GM23338 (cell line): Measurements from ENCODE around the gene C6orf15. TPM values are rescaled to one million over a fixed set of nuclear protein-coding genes. Genes with fewer than 3 reads are reported as not detected.
A peak's percentile ranks its signal among the peaks of the same experiment; 100 is the strongest.

Experiments used
- ATAC-seq: fragments of 200-7000 bp; cut with Tn5 transposase; 3 replicates; pipeline ENCODE4 v1.9.1; 2020
- DNase-seq: peaks from one replicate; pipeline ENCODE4 v3.0.0-alpha.2; 2015; ENCODE audit warnings: low spot score
- H2AFZ ChIP-seq: fragments of 200-600 bp; sonication (generic); 2 replicates; pipeline ENCODE4 v1.8.0; 2016; ENCODE audit warnings: antibody characterized with exemption, mild to moderate bottlenecking, moderate library complexity
- H3F3A ChIP-seq: fragments of 200-600 bp; sonication (generic); replicated peaks from 2 replicates; pipeline ENCODE4 v1.8.0; 2017; ENCODE audit warnings: antibody characterized with exemption, mixed run types, low read depth
- H3K27ac ChIP-seq: fragments of 200-600 bp; sonication (generic); 2 replicates; pipeline ENCODE4 v1.6.1; 2016; ENCODE audit warnings: low read depth
- H3K27me3 ChIP-seq: fragments of 200-600 bp; sonication (generic); 2 replicates; pipeline ENCODE4 v1.8.0; 2016; ENCODE audit warnings: mild to moderate bottlenecking, mixed run types, moderate library complexity; ENCODE audit not compliant: insufficient read depth
- H3K36me3 ChIP-seq: fragments of 200-600 bp; sonication (generic); 2 replicates; pipeline ENCODE4 v1.8.0; 2016; ENCODE audit warnings: mild to moderate bottlenecking; ENCODE audit not compliant: insufficient read depth
- H3K4me1 ChIP-seq: fragments of 200-600 bp; sonication (generic); 2 replicates; pipeline ENCODE4 v1.8.0; 2016; ENCODE audit warnings: mild to moderate bottlenecking, moderate library complexity; ENCODE audit not compliant: insufficient read depth
- H3K4me2 ChIP-seq: fragments of 200-600 bp; sonication (generic); 2 replicates; pipeline ENCODE4 v1.7.1; 2017; ENCODE audit warnings: mixed run types
- H3K4me3 ChIP-seq: fragments of 200-600 bp; sonication (generic); 2 replicates; pipeline ENCODE4 v1.6.1; 2016; ENCODE audit warnings: mixed run types
- H3K79me2 ChIP-seq: fragments of 200-600 bp; sonication (generic); replicated peaks from 2 replicates; pipeline ENCODE4 v1.8.0; 2017; ENCODE audit warnings: mild to moderate bottlenecking; ENCODE audit not compliant: insufficient read depth
- H3K9me2 ChIP-seq: fragments of 200-600 bp; sonication (generic); 2 replicates; pipeline ENCODE4 v1.8.0; 2017; ENCODE audit not compliant: insufficient read depth
- H4K20me1 ChIP-seq: fragments of 200-600 bp; sonication (generic); replicated peaks from 2 replicates; pipeline ENCODE4 v1.8.0; 2017; ENCODE audit warnings: mild to moderate bottlenecking; ENCODE audit not compliant: insufficient read depth
- H3K27ac Mint-ChIP-seq: 2 replicates; pipeline ENCODE4 v1.8.0; 2020; ENCODE audit warnings: inconsistent platforms, mild to moderate bottlenecking, moderate library complexity, mixed read lengths
- H3K27me3 Mint-ChIP-seq: 3 replicates; pipeline ENCODE4 v1.8.0; 2022; ENCODE audit warnings: low read depth, mild to moderate bottlenecking, moderate library complexity, mixed read lengths, inconsistent platforms; ENCODE audit not compliant: insufficient read depth, poor library complexity
- H3K36me3 Mint-ChIP-seq: 3 replicates; pipeline ENCODE4 v1.8.0; 2021; ENCODE audit warnings: low read depth, mild to moderate bottlenecking, inconsistent platforms, moderate library complexity, mixed read lengths
- H3K4me1 Mint-ChIP-seq: 3 replicates; pipeline ENCODE4 v1.8.0; 2020; ENCODE audit warnings: mild to moderate bottlenecking, inconsistent platforms, mixed read lengths
- H3K4me3 Mint-ChIP-seq: 3 replicates; pipeline ENCODE4 v1.8.0; 2021; ENCODE audit warnings: moderate library complexity, mild to moderate bottlenecking, inconsistent platforms, mixed read lengths
- H3K9me3 Mint-ChIP-seq: 3 replicates; pipeline ENCODE4 v1.8.0; 2020; ENCODE audit warnings: moderate library complexity, mild to moderate bottlenecking, inconsistent platforms, mixed read lengths
- CREB1 ChIP-seq: fragments of 250-450 bp; sonication (Bioruptor Pico); IDR thresholded peaks from 2 replicates; pipeline ENCODE4 v1.5.0; 2020; ENCODE audit warnings: low read depth, mild to moderate bottlenecking, moderate library complexity
- EZH2 ChIP-seq: fragments of 200-600 bp; sonication (generic); IDR thresholded peaks from one replicate; pipeline ENCODE4 v1.8.0; 2017; ENCODE audit warnings: antibody characterized with exemption, mild to moderate bottlenecking, low read depth; ENCODE audit not compliant: unreplicated experiment
- EZH2phosphoT487 ChIP-seq: fragments of 200-600 bp; sonication (generic); IDR thresholded peaks from one replicate; pipeline ENCODE4 v1.8.1; 2018; ENCODE audit warnings: antibody characterized with exemption; ENCODE audit not compliant: unreplicated experiment
- JUNB ChIP-seq: IDR thresholded peaks from one replicate; pipeline ENCODE4 v1.6.1; 2016; ENCODE audit warnings: antibody characterized with exemption; ENCODE audit not compliant: unreplicated experiment
- NANOG ChIP-seq: IDR thresholded peaks from 2 replicates; pipeline ENCODE4 v1.6.1; 2016; ENCODE audit warnings: antibody characterized with exemption, borderline replicate concordance
- POLR2AphosphoS5 ChIP-seq: IDR thresholded peaks from 2 replicates; pipeline ENCODE4 v1.6.1; 2016; ENCODE audit warnings: antibody characterized with exemption, low read depth
- STAT1 ChIP-seq: IDR thresholded peaks from one replicate; pipeline ENCODE4 v1.6.1; 2016; ENCODE audit warnings: antibody characterized with exemption; ENCODE audit not compliant: unreplicated experiment
- ZNF114 ChIP-seq: fragments of 250-450 bp; sonication (Bioruptor Pico); IDR thresholded peaks from 2 replicates; pipeline ENCODE4 v1.5.0; 2020; ENCODE audit warnings: mild to moderate bottlenecking, moderate library complexity
- ZNF331 ChIP-seq: fragments of 250-450 bp; sonication (Bioruptor Pico); IDR thresholded peaks from 2 replicates; pipeline ENCODE4 v1.5.0; 2020; ENCODE audit warnings: low read depth, mild to moderate bottlenecking, moderate library complexity
- polyA plus RNA-seq: library from polyadenylated mRNA; unstranded; fragments of >200 nt; fragmentation: Nextera tagmentation; extraction: Ambion mirVana; gene quantifications from 2 replicates; pipeline ENCODE4 v1.2.1, GENCODE V29; 2016
- total RNA-seq: library from RNA; depleted of rRNA; stranded (reverse); fragments of >200 nt; shearing (Covaris generic); gene quantifications from 2 replicates; pipeline ENCODE4 v1.2.3, GENCODE V29; 2014
- TF ChIP-seq, protein P1 (sequence below), 2 experiments: fragments of 200-600 bp in 1 of 2; sonication (generic) in 1 of 2; conservative IDR thresholded peaks; 2 replicates each; pipeline versions ENCODE4 v1.5.1 to v1.6.1; 2016 to 2017; ENCODE audit warnings: antibody characterized with exemption in 2 of 2, low read depth in 2 of 2, mild to moderate bottlenecking in 2 of 2, moderate library complexity in 1 of 2
- TF ChIP-seq, protein P2 (sequence below): IDR thresholded peaks from one replicate; pipeline ENCODE4 v1.6.1; 2018; ENCODE audit warnings: antibody characterized with exemption; ENCODE audit not compliant: unreplicated experiment
- TF ChIP-seq, protein P3 (sequence below): fragments of 250-450 bp; sonication (Bioruptor Pico); IDR thresholded peaks from 2 replicates; pipeline ENCODE4 v1.5.0; 2020; ENCODE audit warnings: mild to moderate bottlenecking, moderate library complexity
- TF ChIP-seq, protein P4 (sequence below): IDR thresholded peaks from 2 replicates; pipeline ENCODE4 v1.6.1; 2016; ENCODE audit warnings: antibody characterized with exemption

The C6orf15 gene
- total and polyA plus RNA-seq, 2 experiments from 2014 or later: not detected

DNA sequence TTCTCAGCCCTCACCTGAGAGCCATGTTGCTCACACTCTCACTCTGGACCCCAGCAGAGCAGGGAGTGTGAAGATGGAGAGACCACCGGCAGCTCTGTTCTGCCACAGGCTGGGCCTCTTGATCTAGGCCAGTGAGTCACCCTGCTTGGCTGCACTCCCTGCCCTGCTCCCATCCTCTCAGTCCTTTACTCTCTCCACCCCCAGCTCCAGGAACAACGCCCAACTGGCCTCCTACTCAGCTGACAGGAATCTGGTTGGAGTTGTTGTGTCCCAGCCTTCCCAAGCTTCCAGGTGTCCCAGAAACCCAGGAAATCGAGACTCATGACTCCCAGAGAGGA, 2.1 kb upstream of the C6orf15 start, which contains the start of gene PSORS1C1:
Gene PSORS1C1 (plus strand): TSS at position 260 of the 338 bp plus-strand sequence. CDS start 14,833 bp downstream, outside the sequence.
- ATAC-seq (peak; percentile 15), DNase-seq (peak; percentile 24)
- no peaks in the 10 kb centered on the region; the same call in 2 of the 3 replicates for H3K36me3 Mint-ChIP-seq
- H3F3A ChIP-seq: no peaks in the 10 kb centered on the region
- H3K9me3 Mint-ChIP-seq: no peaks in the 10 kb centered on the region; the same call in 2 of the 3 replicates
- peaks cover 7% of the 10 kb centered on the region; the same call in 1 of the 2 replicates for H3K9me2 ChIP-seq
- no peak for TF ChIP-seq JUNB
- no peak for TF ChIP-seq EZH2
- TF ChIP-seq STAT1: no peak
- TF ChIP-seq EZH2phosphoT487: no peak
- no peak for TF ChIP-seq POLR2AphosphoS5
- no peak for TF ChIP-seq CREB1
- no peak for TF ChIP-seq ZNF331 (CRISPR knock-in tag)
- TF ChIP-seq, protein P1, sequence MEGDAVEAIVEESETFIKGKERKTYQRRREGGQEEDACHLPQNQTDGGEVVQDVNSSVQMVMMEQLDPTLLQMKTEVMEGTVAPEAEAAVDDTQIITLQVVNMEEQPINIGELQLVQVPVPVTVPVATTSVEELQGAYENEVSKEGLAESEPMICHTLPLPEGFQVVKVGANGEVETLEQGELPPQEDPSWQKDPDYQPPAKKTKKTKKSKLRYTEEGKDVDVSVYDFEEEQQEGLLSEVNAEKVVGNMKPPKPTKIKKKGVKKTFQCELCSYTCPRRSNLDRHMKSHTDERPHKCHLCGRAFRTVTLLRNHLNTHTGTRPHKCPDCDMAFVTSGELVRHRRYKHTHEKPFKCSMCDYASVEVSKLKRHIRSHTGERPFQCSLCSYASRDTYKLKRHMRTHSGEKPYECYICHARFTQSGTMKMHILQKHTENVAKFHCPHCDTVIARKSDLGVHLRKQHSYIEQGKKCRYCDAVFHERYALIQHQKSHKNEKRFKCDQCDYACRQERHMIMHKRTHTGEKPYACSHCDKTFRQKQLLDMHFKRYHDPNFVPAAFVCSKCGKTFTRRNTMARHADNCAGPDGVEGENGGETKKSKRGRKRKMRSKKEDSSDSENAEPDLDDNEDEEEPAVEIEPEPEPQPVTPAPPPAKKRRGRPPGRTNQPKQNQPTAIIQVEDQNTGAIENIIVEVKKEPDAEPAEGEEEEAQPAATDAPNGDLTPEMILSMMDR (conservative IDR thresholded peaks at IDR 0.05; ENCODE audit: low read depth in 2 of 2): no peak
- no peak for TF ChIP-seq NANOG
- TF ChIP-seq ZNF114 (CRISPR knock-in tag): no peak
- TF ChIP-seq, protein P2, sequence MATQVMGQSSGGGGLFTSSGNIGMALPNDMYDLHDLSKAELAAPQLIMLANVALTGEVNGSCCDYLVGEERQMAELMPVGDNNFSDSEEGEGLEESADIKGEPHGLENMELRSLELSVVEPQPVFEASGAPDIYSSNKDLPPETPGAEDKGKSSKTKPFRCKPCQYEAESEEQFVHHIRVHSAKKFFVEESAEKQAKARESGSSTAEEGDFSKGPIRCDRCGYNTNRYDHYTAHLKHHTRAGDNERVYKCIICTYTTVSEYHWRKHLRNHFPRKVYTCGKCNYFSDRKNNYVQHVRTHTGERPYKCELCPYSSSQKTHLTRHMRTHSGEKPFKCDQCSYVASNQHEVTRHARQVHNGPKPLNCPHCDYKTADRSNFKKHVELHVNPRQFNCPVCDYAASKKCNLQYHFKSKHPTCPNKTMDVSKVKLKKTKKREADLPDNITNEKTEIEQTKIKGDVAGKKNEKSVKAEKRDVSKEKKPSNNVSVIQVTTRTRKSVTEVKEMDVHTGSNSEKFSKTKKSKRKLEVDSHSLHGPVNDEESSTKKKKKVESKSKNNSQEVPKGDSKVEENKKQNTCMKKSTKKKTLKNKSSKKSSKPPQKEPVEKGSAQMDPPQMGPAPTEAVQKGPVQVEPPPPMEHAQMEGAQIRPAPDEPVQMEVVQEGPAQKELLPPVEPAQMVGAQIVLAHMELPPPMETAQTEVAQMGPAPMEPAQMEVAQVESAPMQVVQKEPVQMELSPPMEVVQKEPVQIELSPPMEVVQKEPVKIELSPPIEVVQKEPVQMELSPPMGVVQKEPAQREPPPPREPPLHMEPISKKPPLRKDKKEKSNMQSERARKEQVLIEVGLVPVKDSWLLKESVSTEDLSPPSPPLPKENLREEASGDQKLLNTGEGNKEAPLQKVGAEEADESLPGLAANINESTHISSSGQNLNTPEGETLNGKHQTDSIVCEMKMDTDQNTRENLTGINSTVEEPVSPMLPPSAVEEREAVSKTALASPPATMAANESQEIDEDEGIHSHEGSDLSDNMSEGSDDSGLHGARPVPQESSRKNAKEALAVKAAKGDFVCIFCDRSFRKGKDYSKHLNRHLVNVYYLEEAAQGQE: no peak
- TF ChIP-seq, protein P3, sequence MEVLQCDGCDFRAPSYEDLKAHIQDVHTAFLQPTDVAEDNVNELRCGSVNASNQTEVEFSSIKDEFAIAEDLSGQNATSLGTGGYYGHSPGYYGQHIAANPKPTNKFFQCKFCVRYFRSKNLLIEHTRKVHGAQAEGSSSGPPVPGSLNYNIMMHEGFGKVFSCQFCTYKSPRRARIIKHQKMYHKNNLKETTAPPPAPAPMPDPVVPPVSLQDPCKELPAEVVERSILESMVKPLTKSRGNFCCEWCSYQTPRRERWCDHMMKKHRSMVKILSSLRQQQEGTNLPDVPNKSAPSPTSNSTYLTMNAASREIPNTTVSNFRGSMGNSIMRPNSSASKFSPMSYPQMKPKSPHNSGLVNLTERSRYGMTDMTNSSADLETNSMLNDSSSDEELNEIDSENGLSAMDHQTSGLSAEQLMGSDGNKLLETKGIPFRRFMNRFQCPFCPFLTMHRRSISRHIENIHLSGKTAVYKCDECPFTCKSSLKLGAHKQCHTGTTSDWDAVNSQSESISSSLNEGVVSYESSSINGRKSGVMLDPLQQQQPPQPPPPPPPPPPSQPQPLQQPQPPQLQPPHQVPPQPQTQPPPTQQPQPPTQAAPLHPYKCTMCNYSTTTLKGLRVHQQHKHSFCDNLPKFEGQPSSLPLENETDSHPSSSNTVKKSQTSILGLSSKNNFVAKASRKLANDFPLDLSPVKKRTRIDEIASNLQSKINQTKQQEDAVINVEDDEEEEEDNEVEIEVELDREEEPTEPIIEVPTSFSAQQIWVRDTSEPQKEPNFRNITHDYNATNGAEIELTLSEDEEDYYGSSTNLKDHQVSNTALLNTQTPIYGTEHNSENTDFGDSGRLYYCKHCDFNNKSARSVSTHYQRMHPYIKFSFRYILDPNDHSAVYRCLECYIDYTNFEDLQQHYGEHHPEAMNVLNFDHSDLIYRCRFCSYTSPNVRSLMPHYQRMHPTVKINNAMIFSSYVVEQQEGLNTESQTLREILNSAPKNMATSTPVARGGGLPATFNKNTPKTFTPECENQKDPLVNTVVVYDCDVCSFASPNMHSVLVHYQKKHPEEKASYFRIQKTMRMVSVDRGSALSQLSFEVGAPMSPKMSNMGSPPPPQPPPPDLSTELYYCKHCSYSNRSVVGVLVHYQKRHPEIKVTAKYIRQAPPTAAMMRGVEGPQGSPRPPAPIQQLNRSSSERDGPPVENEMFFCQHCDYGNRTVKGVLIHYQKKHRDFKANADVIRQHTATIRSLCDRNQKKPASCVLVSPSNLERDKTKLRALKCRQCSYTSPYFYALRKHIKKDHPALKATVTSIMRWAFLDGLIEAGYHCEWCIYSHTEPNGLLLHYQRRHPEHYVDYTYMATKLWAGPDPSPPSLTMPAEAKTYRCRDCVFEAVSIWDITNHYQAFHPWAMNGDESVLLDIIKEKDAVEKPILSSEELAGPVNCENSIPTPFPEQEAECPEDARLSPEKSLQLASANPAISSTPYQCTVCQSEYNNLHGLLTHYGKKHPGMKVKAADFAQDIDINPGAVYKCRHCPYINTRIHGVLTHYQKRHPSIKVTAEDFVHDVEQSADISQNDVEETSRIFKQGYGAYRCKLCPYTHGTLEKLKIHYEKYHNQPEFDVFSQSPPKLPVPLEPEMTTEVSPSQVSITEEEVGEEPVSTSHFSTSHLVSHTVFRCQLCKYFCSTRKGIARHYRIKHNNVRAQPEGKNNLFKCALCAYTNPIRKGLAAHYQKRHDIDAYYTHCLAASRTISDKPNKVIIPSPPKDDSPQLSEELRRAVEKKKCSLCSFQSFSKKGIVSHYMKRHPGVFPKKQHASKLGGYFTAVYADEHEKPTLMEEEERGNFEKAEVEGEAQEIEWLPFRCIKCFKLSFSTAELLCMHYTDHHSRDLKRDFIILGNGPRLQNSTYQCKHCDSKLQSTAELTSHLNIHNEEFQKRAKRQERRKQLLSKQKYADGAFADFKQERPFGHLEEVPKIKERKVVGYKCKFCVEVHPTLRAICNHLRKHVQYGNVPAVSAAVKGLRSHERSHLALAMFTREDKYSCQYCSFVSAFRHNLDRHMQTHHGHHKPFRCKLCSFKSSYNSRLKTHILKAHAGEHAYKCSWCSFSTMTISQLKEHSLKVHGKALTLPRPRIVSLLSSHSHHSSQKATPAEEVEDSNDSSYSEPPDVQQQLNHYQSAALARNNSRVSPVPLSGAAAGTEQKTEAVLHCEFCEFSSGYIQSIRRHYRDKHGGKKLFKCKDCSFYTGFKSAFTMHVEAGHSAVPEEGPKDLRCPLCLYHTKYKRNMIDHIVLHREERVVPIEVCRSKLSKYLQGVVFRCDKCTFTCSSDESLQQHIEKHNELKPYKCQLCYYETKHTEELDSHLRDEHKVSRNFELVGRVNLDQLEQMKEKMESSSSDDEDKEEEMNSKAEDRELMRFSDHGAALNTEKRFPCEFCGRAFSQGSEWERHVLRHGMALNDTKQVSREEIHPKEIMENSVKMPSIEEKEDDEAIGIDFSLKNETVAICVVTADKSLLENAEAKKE: no peak
- TF ChIP-seq, protein P4, sequence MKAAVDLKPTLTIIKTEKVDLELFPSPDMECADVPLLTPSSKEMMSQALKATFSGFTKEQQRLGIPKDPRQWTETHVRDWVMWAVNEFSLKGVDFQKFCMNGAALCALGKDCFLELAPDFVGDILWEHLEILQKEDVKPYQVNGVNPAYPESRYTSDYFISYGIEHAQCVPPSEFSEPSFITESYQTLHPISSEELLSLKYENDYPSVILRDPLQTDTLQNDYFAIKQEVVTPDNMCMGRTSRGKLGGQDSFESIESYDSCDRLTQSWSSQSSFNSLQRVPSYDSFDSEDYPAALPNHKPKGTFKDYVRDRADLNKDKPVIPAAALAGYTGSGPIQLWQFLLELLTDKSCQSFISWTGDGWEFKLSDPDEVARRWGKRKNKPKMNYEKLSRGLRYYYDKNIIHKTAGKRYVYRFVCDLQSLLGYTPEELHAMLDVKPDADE: no peak
- H3K27me3 ChIP-seq: no peaks in the 10 kb centered on the region
- no peak within 1 kb of the TSS for H3K4me3 ChIP-seq
- H3K4me2 ChIP-seq: peak within 1 kb of the TSS; percentile 64
- H3K4me1 ChIP-seq: peaks cover 16% of the 10 kb centered on the region
- H3K27ac ChIP-seq: no peak within 1 kb of the TSS
- peaks cover 20% of the 10 kb centered on the region for H3K27me3 Mint-ChIP-seq
- H4K20me1 ChIP-seq: no peaks in the 10 kb centered on the region
- H3K36me3 ChIP-seq: no peaks in the 10 kb centered on the region
- H3K4me1 Mint-ChIP-seq: peaks cover 37% of the 10 kb centered on the region
- H2AFZ ChIP-seq: peak within 1 kb of the TSS; percentile 45
- H3K27ac Mint-ChIP-seq: 0 out of 2 replicates have a peak within 1 kb of the TSS, but pooled peaks have one; percentile 35
- no peaks in the 10 kb centered on the region for H3K79me2 ChIP-seq
- H3K4me3 Mint-ChIP-seq: no peak within 1 kb of the TSS; the same call in 2 of the 3 replicates
